Panc1 (cell line): Measurements from ENCODE around the gene KRT5. TPM values are rescaled to one million over a fixed set of nuclear protein-coding genes. Genes with fewer than 3 reads are reported as not detected.

Experiments
- ATAC-seq: fragments of 200-7000 bp; cut with Tn5 transposase; 2 replicates; pipeline ENCODE4 v1.9.1; 2020; ENCODE audit warnings: mild to moderate bottlenecking, moderate library complexity
- BruUV-seq: library from RNA; stranded (reverse); fragments of 400-500 nt; replicated peaks from 2 replicates; lab custom pipeline; 2021; lab: Mats Ljungman, UMichigan
- CTCF ChIA-PET: fragments of 300-600 bp; sonication (Branson Sonifier 250); formaldehyde crosslinking; loops from one replicate; lab custom pipeline; 2022; ENCODE audit warnings: antibody characterized with exemption; lab: Charles Lee
- POLR2A ChIA-PET: fragments of 300-600 bp; sonication (Branson Sonifier 250); formaldehyde crosslinking; loops from one replicate; lab custom pipeline; 2022; ENCODE audit warnings: antibody characterized with exemption; lab: Charles Lee
- DNase-seq: peaks from one replicate; pipeline ENCODE4 v3.0.0-alpha.2; 2010; ENCODE audit warnings: low read depth, low spot score
- H3K27ac ChIP-seq: 2 replicates; pipeline ENCODE4 v1.5.1; 2011; ENCODE audit warnings: mild to moderate bottlenecking, low read length, inconsistent platforms
- H3K27me3 ChIP-seq: fragments of 200-500 bp; sonication (Bioruptor generic); 2 replicates; pipeline ENCODE4 v1.6.0; 2014; ENCODE audit warnings: low read length, inconsistent platforms; ENCODE audit not compliant: control insufficient read depth, insufficient read depth
- H3K36me3 ChIP-seq: fragments of 200-500 bp; sonication (Bioruptor generic); 2 replicates; pipeline ENCODE4 v1.5.1; 2014; ENCODE audit warnings: inconsistent platforms, mild to moderate bottlenecking, low read length, moderate library complexity; ENCODE audit not compliant: control insufficient read depth, insufficient read depth
- H3K4me1 ChIP-seq: 2 replicates; pipeline ENCODE4 v1.5.1; 2011; ENCODE audit warnings: inconsistent platforms, mild to moderate bottlenecking, low read length, moderate library complexity; ENCODE audit not compliant: control insufficient read depth, insufficient read depth
- H3K4me3 ChIP-seq, 2 experiments: 2 replicates each; pipeline ENCODE4 v1.5.1; 2011 to 2012; ENCODE audit warnings: low read depth in 2 of 2, low read length in 2 of 2, mild to moderate bottlenecking in 2 of 2, inconsistent platforms in 1 of 2, moderate library complexity in 1 of 2
- H3K9me3 ChIP-seq: fragments of 200-500 bp; sonication (Bioruptor generic); 2 replicates; pipeline ENCODE4 v1.5.1; 2014; ENCODE audit warnings: low read depth, mild to moderate bottlenecking, inconsistent platforms, low read length, moderate library complexity; ENCODE audit not compliant: control insufficient read depth, insufficient read depth
- CTCF ChIP-seq: fragments of 450-650 bp; IDR thresholded peaks from 2 replicates; pipeline ENCODE4 v1.5.1; 2017; ENCODE audit warnings: mild to moderate bottlenecking
- POLR2AphosphoS5 ChIP-seq: IDR thresholded peaks from 2 replicates; pipeline ENCODE4 v1.6.1; 2012; ENCODE audit warnings: mild to moderate bottlenecking, low read depth, low read length, moderate library complexity
- REST ChIP-seq, 2 experiments: IDR thresholded peaks; 2 replicates each; pipeline ENCODE4 v1.6.1; 2011 to 2012; ENCODE audit warnings: low read depth in 2 of 2, control low read depth in 1 of 2, low read length in 1 of 2, mild to moderate bottlenecking in 1 of 2, moderate library complexity in 1 of 2; ENCODE audit not compliant: insufficient read depth in 1 of 2
- SIN3A ChIP-seq: IDR thresholded peaks from 2 replicates; pipeline ENCODE4 v1.6.1; 2012; ENCODE audit warnings: low read depth, mild to moderate bottlenecking, low read length, moderate library complexity, borderline replicate concordance; ENCODE audit not compliant: insufficient read depth
- TCF7L2 ChIP-seq: IDR thresholded peaks from 2 replicates; pipeline ENCODE4 v1.6.1; 2011; ENCODE audit warnings: mild to moderate bottlenecking, low read depth, low read length, inconsistent platforms
- in situ Hi-C: cut with HindIII; loops from 2 replicates; pipeline ENCODE4 v1.10.0; 2016; ENCODE audit warnings: low sequenced_read_pairs, low pct_unique_long_range_greater_than_20kb
- intact Hi-C: fragments of 100-400 bp; cut with micrococcal nuclease; formaldehyde crosslinking; loops from one replicate; pipeline ENCODE4 v1.10.0; 2022; ENCODE audit not compliant: unreplicated experiment
- total RNA-seq: library from RNA; stranded (reverse); gene quantifications from one replicate; pipeline ENCODE4 v1.2.1, GENCODE V29; 2021; ENCODE audit not compliant: unreplicated experiment

KRT5 gene
- total RNA-seq, 1 experiment from 2014 or later, result not detected

- in situ Hi-C loops, result no loop called here
Measured at GRCh38 chr12:52539821-52540173, 19.6 kb upstream of the KRT5 start.

GRCh38 chr12:52539083-52539820, 19.1 kb upstream of the KRT5 start:
- intact Hi-C loops, result no loop called here
- CTCF ChIA-PET, result no interaction called here
- no peaks in the 10 kb centered on the region for H3K27me3 ChIP-seq
- in situ Hi-C loops, result no loop called here
- no peaks in the 10 kb centered on the region for H3K9me3 ChIP-seq
- TF ChIP-seq SIN3A (no peak), REST (IDR thresholded peaks at IDR 0.05; ENCODE audit: insufficient read depth in 1 of 2, low read depth in 2 of 2, low read length in 1 of 2) (no peak), TCF7L2 (no peak), CTCF (no peak), POLR2AphosphoS5 (no peak)
- POLR2A ChIA-PET, result no interaction called here
- no peak for DNase-seq
- no peak overlapping the region for H3K4me3 ChIP-seq
- BruUV-seq, result no TSS peak
- H3K27ac ChIP-seq, result no peak overlapping the region
- peaks cover 10% of the 10 kb centered on the region for H3K4me1 ChIP-seq
- ATAC-seq, result peak; percentile 72; the same call in 1 of the 2 replicates
- H3K36me3 ChIP-seq, result no peaks in the 10 kb centered on the region

More at GRCh38 chr12:52539821-52540173, 19.6 kb upstream of the KRT5 start:
- H3K27me3 ChIP-seq, result no peaks in the 10 kb centered on the region
- ChIA-PET CTCF (no interaction called here), POLR2A (no interaction called here)
- TF ChIP-seq REST (IDR thresholded peaks at IDR 0.05; ENCODE audit: insufficient read depth in 1 of 2, low read depth in 2 of 2, low read length in 1 of 2), result no peak
- TF ChIP-seq POLR2AphosphoS5, result no peak
- TF ChIP-seq CTCF, result no peak
- no peak for TF ChIP-seq SIN3A
- TF ChIP-seq TCF7L2, result no peak
- intact Hi-C loops, result no loop called here
- no peak overlapping the region for H3K4me3 ChIP-seq
- H3K4me1 ChIP-seq, result peaks cover 10% of the 10 kb centered on the region
- H3K36me3 ChIP-seq, result no peaks in the 10 kb centered on the region
- no peak for ATAC-seq
- H3K9me3 ChIP-seq, result no peaks in the 10 kb centered on the region
- DNase-seq, result no peak
- BruUV-seq, result no TSS peak
- no peak overlapping the region for H3K27ac ChIP-seq
